Smooth muscle cell (in vitro differentiated cells): ENCODE measurements around the gene ANKRD44. TPM values are rescaled to one million over a fixed set of nuclear protein-coding genes. Genes with fewer than 3 reads are reported as not detected.

Source experiments
- DNase-seq: peaks from one replicate; lab custom pipeline; 2025; ENCODE audit not compliant: unreplicated experiment; lab: John Stamatoyannopoulos, UW
- H2AFZ ChIP-seq: fragments of 200-600 bp; sonication (generic); 2 replicates; pipeline ENCODE4 v1.6.0; 2016; ENCODE audit warnings: antibody characterized with exemption, low read depth, mild to moderate bottlenecking
- H3F3A ChIP-seq: fragments of 200-600 bp; sonication (generic); 2 replicates; pipeline ENCODE4 v1.6.0; 2017; ENCODE audit warnings: antibody characterized with exemption, low read depth
- H3K27ac ChIP-seq: fragments of 200-600 bp; sonication (generic); 2 replicates; pipeline ENCODE4 v1.5.1; 2016; ENCODE audit warnings: low read depth, mild to moderate bottlenecking
- H3K27me3 ChIP-seq: fragments of 200-600 bp; sonication (generic); 2 replicates; pipeline ENCODE4 v1.6.1; 2016; ENCODE audit warnings: low read depth, mild to moderate bottlenecking
- H3K36me3 ChIP-seq: fragments of 200-600 bp; sonication (generic); 2 replicates; pipeline ENCODE4 v1.5.1; 2016; ENCODE audit warnings: low read depth
- H3K4me1 ChIP-seq: fragments of 200-600 bp; sonication (generic); 2 replicates; pipeline ENCODE4 v1.5.1; 2016; ENCODE audit warnings: low read depth
- H3K4me2 ChIP-seq: fragments of 200-600 bp; sonication (generic); 2 replicates; pipeline ENCODE4 v1.6.0; 2016; ENCODE audit warnings: mild to moderate bottlenecking
- H3K4me3 ChIP-seq: fragments of 200-600 bp; sonication (generic); 2 replicates; pipeline ENCODE4 v1.5.1; 2016; ENCODE audit warnings: mild to moderate bottlenecking
- H3K79me2 ChIP-seq: fragments of 200-600 bp; sonication (generic); 2 replicates; pipeline ENCODE4 v1.6.0; 2016; ENCODE audit warnings: low read depth, mild to moderate bottlenecking
- H3K9ac ChIP-seq: fragments of 200-600 bp; sonication (generic); 2 replicates; pipeline ENCODE4 v1.6.0; 2016; ENCODE audit warnings: low read depth
- H3K9me3 ChIP-seq: fragments of 200-600 bp; sonication (generic); replicated peaks from 2 replicates; pipeline ENCODE4 v1.5.1; 2016; ENCODE audit warnings: low read depth
- H4K20me1 ChIP-seq: fragments of 200-600 bp; sonication (generic); 2 replicates; pipeline ENCODE4 v1.6.0; 2016; ENCODE audit warnings: low read depth
- CTCF ChIP-seq: fragments of 200-600 bp; sonication (generic); IDR thresholded peaks from 2 replicates; pipeline ENCODE4 v1.5.1; 2017; ENCODE audit warnings: borderline replicate concordance, mild to moderate bottlenecking, antibody characterized with exemption; ENCODE audit not compliant: insufficient read depth, poor library complexity, severe bottlenecking
- WGBS: methylation state at CpG from one replicate; pipeline ENCODE4 v1.1.7; 2016; ENCODE audit warnings: low lambda C conversion rate; 5-methylcytosine and 5-hydroxymethylcytosine counted together
- polyA plus RNA-seq: library from polyadenylated mRNA; unstranded; fragments of >200 nt; fragmentation: Nextera tagmentation; extraction: Ambion mirVana; gene quantifications from 2 replicates; pipeline ENCODE4 v1.2.1, GENCODE V29; 2016
- total RNA-seq: library from RNA; depleted of rRNA; stranded (reverse); fragments of >200 nt; gene quantifications from 2 replicates; pipeline ENCODE4 v1.2.3, GENCODE V29; 2014

ANKRD44 gene
- total and polyA plus RNA-seq, 2 experiments from 2014 or later = 3.6 to 5.5 TPM

GRCh38 chr2:197309691-197310231 is 819 bp downstream of the ANKRD44 start:
- Histone ChIP-seq H3K4me1 (peaks cover 10% of the 10 kb centered on the region), H3K4me3 (peak overlapping the region; percentile 75), H2AFZ (peak overlapping the region; percentile 84), H3K4me2 (peak overlapping the region; percentile 96), H3K9me3 (no peaks in the 10 kb centered on the region), H3K9ac (peak overlapping the region; percentile 50), H3K36me3 (no peaks in the 10 kb centered on the region), H3K27ac (no peak overlapping the region), H3K27me3 (no peaks in the 10 kb centered on the region), H3K79me2 (no peaks in the 10 kb centered on the region), H4K20me1 (no peaks in the 10 kb centered on the region), H3F3A (peaks cover 13% of the 10 kb centered on the region)
- TF ChIP-seq CTCF = no peak
- no peak for DNase-seq
- 4% methylated on average over 27 of the region's 30 CpGs for WGBS

- Histone ChIP-seq H3F3A (peaks cover 13% of the 10 kb centered on the region), H3K36me3 (no peaks in the 10 kb centered on the region), H3K9ac (no peak overlapping the region), H3K27ac (no peak overlapping the region), H4K20me1 (no peaks in the 10 kb centered on the region), H3K27me3 (no peaks in the 10 kb centered on the region), H3K79me2 (no peaks in the 10 kb centered on the region), H3K4me2 (peak overlapping the region; percentile 96), H3K4me1 (peaks cover 10% of the 10 kb centered on the region), H3K4me3 (peak overlapping the region; percentile 75), H3K9me3 (no peaks in the 10 kb centered on the region), H2AFZ (peak overlapping the region; percentile 84)
- TF ChIP-seq CTCF = no peak
- DNase-seq = no peak
- WGBS = 72% methylated on average over 8 of the region's 8 CpGs
Observed at GRCh38 chr2:197308996-197309690, 1.4 kb downstream of the ANKRD44 start.

GRCh38 chr2:197308585-197308984 is 2.0 kb downstream of the ANKRD44 start:
- 86% methylated on average over 2 of the region's 2 CpGs for WGBS
- Histone ChIP-seq H3F3A (peaks cover 13% of the 10 kb centered on the region), H2AFZ (no peak overlapping the region), H4K20me1 (no peaks in the 10 kb centered on the region), H3K4me3 (no peak overlapping the region), H3K79me2 (no peaks in the 10 kb centered on the region), H3K27me3 (no peaks in the 10 kb centered on the region), H3K4me2 (no peak overlapping the region), H3K9me3 (no peaks in the 10 kb centered on the region), H3K27ac (no peak overlapping the region), H3K36me3 (no peaks in the 10 kb centered on the region), H3K9ac (no peak overlapping the region), H3K4me1 (peaks cover 10% of the 10 kb centered on the region)
- no peak for DNase-seq
- TF ChIP-seq CTCF = no peak
